GM20431 (cell line): ENCODE measurements around the gene TOMM70.
"Not testable (repeated sequence)": the region's sequence is repeated elsewhere in the genome, so short reads cannot be mapped to it uniquely, and the experiment has no call there.

Experiments used
- in situ Hi-C: fragments of 300-500 bp; cut with MseI, MboI; formaldehyde crosslinking; loops from one replicate; pipeline ENCODE4 v1.15.0; 2020; ENCODE audit warnings: low sequenced_read_pairs; ENCODE audit not compliant: unreplicated experiment

TOMM70 gene

DNA sequence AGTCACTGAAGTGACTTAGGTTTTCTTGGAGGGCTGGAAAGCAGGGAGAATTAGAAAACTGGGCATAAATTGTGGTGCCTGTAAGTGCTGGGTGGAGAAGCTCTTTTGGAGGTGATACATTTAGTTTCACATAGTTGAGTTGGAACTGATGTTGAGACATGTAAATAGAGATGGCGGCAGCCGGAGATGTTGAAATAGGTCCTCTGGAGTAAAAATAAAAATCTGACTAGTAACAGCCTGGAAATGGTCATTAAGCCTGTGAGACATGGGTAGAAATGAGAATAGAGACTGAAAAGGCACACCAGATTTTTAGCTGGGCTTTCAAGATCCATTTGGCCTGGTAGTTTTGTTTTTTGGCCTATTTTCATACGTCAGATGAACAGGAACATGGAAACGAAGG, 69.2 kb downstream of the TOMM70 start:
- in situ Hi-C loops, result no loop called here

DNA sequence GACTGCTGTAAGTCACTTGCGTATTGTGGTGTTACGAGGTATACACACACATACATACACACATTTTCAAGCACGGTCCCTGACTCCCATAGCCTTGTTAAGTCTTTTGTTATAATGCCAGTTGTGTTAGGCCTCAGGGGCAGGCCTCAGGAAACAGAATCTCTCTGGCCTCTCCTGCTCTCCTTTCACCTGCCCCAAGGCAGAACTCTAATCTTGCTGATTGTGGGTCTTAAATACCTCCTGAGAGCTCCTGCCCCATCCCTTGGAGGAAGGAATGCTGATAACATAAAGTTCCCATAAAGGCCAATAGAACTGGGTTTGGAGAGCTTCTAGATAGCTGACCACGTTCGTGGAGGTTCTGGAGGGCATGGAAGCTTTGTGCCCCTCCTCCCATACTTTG, 70.2 kb downstream of the TOMM70 start:
- in situ Hi-C loops, result no loop called here

DNA sequence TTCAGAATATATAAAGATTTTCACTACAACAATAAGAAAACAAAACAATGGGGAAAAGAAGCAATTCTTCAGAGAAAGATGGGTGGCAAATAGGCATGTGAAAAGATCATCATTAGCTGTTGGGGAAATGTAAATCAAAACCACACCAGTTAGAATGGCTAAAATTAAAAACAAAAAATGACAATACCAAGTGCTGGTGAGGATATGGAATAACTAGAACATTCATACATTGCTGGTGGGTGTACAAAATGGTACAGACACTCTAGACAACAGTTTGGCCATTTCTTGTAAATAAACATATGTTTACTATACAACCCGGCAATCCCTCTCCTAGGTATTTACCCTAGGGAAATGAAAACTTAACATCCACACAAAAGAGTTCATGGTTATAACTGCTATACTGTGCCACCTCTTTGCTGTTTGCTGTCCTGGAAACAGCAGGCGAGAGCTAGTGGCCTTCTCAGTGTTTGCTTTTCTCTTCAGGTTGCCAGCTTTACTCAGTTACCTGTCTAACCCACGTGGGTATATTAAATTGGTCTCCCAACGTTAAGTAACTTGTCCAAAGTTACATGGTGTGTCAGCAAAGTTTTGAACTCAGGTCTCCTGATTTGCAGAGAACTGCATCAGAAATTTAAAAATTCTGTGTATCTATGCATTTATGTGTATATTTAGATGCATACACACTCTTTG, 70.9 kb downstream of the TOMM70 start:
- in situ Hi-C loops, result no loop called here

DNA sequence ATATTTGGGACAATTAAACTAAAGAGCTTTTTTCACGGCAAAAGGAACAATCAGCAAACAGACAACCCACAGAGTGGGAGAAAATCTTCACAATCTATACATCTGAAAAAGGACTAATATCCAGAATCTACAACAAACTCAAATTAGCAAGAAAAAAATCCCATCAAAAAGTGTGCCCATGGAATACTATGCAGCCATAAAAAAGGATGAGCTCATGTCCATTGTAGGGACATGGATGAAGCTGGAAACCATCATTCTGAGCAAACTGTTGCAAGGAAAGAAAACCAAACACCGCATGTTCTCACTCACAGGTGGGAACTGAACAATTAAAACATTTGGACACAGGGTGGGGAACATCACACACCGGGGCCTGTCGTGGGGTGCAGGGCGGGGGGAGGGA, 73.5 kb downstream of the TOMM70 start:
- in situ Hi-C loops, result not testable (repeated sequence)

DNA sequence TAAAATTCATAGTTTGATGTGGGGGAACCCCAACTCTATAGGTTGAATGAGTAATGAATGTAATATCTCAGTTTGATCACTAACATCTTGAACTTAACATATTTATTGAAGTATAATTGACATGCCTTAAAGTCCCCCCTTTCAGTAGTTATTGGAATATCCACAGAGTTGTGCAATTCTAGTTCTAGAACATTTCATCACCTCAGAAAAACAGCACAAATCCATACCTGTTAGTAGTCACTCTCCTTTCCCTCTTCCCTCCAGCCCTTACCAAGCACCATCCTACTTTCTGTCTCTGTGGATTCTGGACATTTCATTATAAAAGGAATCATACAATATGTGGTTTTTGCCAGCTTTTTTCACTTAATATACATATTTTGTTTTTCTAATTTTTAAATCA, 75.1 kb downstream of the TOMM70 start:
- in situ Hi-C loops, result no loop called here

DNA sequence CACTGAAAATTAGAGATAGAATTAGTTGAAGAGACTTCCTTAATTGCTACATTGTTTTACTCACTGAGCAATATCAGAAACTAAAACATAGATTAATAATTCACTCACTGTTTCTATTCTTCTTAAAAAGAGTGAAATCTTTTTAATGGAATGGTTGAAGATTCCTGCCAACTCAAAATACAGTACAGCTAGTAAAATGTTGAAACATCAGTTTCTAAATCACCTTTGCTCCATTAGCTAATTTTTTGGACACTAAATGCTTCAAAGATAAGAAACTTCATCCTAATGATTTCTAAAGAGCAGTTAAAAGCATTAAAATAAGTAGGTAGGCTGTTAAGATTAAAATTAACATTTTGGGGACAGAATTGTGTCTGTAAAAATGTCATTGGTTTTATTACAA, 76.8 kb downstream of the TOMM70 start:
- in situ Hi-C loops, result loop anchor here (25.0 kb wide), 1 partner anchor 263 kb away; no protein-coding TSS in a partner anchor

DNA sequence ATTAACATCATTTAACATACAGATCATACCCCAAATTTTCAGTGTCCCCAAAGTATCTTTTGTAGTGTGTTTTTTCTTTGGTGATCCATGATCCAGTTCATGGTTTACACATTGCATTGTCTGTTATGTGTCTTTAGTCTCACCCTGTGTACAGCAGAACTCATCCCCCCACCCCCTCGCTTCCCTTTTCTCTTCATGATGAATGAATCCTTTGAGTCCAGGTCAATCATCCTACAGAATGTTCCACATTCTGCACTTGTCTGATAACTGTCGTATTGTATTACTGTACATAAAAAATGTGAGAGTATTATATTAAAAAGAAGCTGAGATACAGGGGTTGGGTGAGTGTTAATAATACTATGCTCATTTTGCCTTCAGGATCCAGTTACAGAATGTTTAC, 80.9 kb downstream of the TOMM70 start:
- in situ Hi-C loops, result loop anchor here (25.0 kb wide), 1 partner anchor 267 kb away; no protein-coding TSS in a partner anchor

DNA sequence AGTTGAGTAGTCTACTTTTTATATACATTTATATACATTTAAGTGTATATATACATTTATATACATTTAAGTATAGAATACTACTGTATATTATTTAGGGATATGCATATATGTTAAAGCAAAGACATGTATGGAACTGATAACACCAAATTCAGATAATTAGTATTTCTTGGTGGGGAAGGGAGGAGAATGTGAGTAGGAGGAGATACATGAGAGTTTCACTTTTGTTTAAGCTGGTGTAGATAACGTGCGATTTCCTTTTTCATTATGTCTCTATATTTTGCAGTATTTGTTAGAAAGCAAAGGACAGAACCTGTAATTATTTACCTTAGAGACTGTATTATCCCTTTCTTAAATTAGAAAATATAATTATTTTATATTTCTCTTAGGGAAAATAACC, 83.0 kb downstream of the TOMM70 start:
- in situ Hi-C loops, result loop anchor here (25.0 kb wide), 1 partner anchor 269 kb away; no protein-coding TSS in a partner anchor

DNA sequence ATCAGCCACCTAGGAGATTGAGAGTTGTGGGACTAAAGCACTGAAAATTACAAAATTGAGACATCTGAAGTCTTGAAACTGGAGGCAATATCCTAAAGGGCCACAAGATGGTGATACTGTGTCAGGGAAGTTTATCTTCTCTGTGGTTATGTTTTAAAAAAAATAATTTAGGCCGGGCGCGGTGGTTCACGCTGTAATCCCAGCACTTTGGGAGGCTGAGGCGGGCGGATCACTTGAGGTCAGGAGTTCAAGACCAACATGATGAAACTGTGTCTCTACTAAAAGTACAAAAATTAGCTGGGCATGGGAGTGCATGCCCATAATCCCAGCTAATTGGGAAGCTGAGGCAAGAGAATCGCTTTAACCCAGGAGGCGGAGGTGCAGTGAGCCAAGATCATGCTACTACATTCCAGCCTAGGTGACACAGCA, 84.2 kb downstream of the TOMM70 start:
- in situ Hi-C loops, result loop anchor here (25.0 kb wide), 1 partner anchor 271 kb away; no protein-coding TSS in a partner anchor
